ENCODE data around the gene TNS2. TPM values are rescaled to one million over a fixed set of nuclear protein-coding genes. Genes with fewer than 3 reads are reported as not detected.

TNS2 gene
- total RNA-seq, 1 donor from 2014 or later, result 91.7 TPM

DNA sequence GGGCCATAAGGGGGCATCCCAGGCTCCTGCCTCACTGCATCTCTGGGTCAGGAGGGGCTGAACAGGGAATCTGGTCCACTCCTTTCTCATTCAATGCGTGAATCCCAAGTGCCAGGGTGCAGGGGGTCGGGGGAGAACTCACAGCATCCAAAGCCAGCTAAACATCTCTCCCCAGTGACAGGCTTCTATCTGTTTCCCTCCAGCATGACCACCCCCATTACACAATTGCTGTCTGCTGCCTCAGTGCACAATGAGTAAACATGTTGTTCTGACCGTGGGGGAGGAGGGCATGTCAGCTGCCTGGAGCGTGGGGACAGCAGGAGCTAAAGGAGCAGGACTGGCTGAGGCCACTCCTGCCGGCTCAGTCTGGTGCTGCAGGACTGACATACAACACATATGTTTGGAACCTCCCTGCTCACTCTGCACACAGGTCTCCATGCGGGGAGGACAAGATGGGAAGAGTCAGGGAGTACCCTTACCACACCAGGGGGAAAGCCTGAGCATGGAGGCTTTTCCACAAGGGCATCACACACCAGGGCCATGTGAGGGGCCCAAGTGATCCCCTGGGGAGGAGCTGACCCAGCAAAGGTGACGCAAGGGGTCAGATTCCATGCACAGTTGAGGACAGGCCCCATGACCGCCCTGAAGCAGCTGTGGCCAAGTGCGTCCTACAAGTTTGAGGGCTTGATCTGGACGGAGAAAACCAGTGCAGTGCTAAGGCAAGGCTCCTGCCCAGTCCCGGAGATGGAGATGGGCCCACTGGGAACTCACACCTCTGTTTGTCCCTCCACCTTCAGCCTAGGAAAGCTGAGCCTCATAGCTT, 1.4 kb downstream of the TNS2 start:
- no peaks in the 10 kb centered on the region for H3K27me3 Mint-ChIP-seq (ENCODE audit: low read depth)
- DNase-seq (ENCODE audit: low spot score in 2 of 2, unreplicated experiment in 2 of 2), result peak in 1 of 2 experiments; percentile 2
- H3K36me3 Mint-ChIP-seq, result peaks cover 5% of the 10 kb centered on the region
- no peaks in the 10 kb centered on the region for H3K9me3 Mint-ChIP-seq
- H3K27ac Mint-ChIP-seq, result peak overlapping the region; percentile 89
- H3K4me3 Mint-ChIP-seq, result peak overlapping the region; percentile 56
- peaks cover 66% of the 10 kb centered on the region for H3K4me1 Mint-ChIP-seq
- TF ChIP-seq, protein P1, sequence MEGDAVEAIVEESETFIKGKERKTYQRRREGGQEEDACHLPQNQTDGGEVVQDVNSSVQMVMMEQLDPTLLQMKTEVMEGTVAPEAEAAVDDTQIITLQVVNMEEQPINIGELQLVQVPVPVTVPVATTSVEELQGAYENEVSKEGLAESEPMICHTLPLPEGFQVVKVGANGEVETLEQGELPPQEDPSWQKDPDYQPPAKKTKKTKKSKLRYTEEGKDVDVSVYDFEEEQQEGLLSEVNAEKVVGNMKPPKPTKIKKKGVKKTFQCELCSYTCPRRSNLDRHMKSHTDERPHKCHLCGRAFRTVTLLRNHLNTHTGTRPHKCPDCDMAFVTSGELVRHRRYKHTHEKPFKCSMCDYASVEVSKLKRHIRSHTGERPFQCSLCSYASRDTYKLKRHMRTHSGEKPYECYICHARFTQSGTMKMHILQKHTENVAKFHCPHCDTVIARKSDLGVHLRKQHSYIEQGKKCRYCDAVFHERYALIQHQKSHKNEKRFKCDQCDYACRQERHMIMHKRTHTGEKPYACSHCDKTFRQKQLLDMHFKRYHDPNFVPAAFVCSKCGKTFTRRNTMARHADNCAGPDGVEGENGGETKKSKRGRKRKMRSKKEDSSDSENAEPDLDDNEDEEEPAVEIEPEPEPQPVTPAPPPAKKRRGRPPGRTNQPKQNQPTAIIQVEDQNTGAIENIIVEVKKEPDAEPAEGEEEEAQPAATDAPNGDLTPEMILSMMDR (IDR thresholded peaks at IDR 0.05; ENCODE audit: unreplicated experiment), result no peak

DNA sequence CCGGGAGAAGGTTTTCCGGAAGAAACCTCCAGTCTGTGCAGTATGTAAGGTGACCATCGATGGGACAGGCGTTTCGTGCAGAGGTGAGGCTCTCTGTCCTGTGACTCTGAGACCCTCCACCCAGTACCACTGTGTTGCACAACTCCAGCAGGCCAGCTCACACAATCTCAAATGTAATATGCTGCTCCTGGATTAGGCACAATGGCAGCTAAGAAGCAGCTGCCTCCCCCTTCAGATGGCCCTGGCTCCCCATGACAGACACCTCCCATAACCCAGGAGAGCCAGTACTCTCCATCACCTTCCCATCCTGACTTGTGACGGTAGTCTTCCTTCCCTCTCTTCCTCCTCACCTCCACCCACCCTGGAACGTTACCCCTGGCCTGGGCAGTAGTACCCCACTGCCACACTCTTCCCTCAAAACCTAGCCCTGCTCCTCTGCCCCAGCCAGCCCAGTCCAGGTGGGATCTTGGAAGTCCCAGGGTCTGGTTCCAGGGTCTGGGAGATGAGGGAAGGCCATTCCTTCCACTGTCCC, 2.1 kb downstream of the TNS2 start:
- TF ChIP-seq, protein P1 (IDR thresholded peaks at IDR 0.05; ENCODE audit: unreplicated experiment), result no peak
- H3K4me1 Mint-ChIP-seq, result peaks cover 60% of the 10 kb centered on the region
- H3K27me3 Mint-ChIP-seq (ENCODE audit: low read depth), result no peaks in the 10 kb centered on the region
- H3K4me3 Mint-ChIP-seq, result peak overlapping the region; percentile 50
- peaks cover 5% of the 10 kb centered on the region for H3K36me3 Mint-ChIP-seq
- DNase-seq (ENCODE audit: low spot score in 2 of 2, unreplicated experiment in 2 of 2), result no peak
- H3K9me3 Mint-ChIP-seq, result no peaks in the 10 kb centered on the region
- H3K27ac Mint-ChIP-seq, result peak overlapping the region; percentile 48

DNA sequence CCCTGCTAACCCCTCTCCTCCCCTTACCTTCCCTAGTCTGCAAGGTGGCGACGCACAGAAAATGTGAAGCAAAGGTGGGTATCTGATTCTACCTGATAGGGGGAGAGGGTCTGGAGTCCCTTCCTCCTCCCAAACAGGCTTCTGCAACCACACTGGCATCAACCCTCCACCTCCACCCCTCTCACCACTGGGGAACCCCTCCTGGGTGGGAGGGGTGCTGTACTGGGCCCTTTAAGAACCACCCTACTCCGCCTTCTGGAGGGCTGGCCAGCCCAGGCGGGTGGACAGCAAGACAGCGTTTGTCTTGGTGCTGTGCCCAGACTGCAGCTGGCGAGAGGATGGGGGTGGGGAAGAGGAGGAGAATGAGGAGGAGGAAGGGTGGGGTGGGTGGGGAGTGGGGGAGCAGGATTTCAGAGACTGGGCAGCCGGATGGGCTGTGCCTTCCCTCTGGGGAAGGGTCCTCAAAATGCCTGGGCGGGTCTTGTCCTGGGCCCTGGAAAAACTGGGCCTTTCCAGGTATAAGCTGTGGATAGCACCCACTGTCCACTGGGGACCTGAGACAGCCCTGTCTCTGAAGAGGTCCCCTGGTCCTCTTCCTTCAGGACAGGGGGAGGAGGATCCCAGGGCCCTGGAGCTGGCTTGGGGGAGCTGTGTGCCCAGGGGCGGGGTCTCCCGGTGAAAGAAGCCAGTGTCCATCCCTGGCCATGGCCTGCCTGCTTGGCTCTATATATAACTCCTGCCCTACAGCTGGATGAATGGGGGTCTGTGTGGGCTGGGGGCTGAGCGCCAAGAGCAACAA, 2.8 kb downstream of the TNS2 start:
- Mint-ChIP-seq H3K4me3 (peak overlapping the region; percentile 50), H3K4me1 (peaks cover 60% of the 10 kb centered on the region), H3K27me3 (ENCODE audit: low read depth) (no peaks in the 10 kb centered on the region), H3K36me3 (peaks cover 5% of the 10 kb centered on the region), H3K27ac (peak overlapping the region; percentile 48), H3K9me3 (no peaks in the 10 kb centered on the region)
- DNase-seq (ENCODE audit: low spot score in 2 of 2, unreplicated experiment in 2 of 2), result no peak
- TF ChIP-seq, protein P1 (IDR thresholded peaks at IDR 0.05; ENCODE audit: unreplicated experiment), result no peak

- Mint-ChIP-seq H3K27me3 (ENCODE audit: low read depth) (no peaks in the 10 kb centered on the region), H3K4me1 (peaks cover 52% of the 10 kb centered on the region)
These were observed 3.6 kb downstream of the TNS2 start for GRCh38 chr12:53053218-53054111.

More at GRCh38 chr12:53053218-53054111, 3.6 kb downstream of the TNS2 start:
- Mint-ChIP-seq H3K27ac (peak overlapping the region; percentile 99), H3K9me3 (no peaks in the 10 kb centered on the region), H3K4me3 (peak overlapping the region; percentile 93), H3K36me3 (peaks cover 5% of the 10 kb centered on the region)
- TF ChIP-seq, protein P1 (IDR thresholded peaks at IDR 0.05; ENCODE audit: unreplicated experiment), result peak; percentile 74
- DNase-seq (ENCODE audit: low spot score in 2 of 2, unreplicated experiment in 2 of 2), result peak in 1 of 2 experiments; percentile 72

Measured in mesothelial cell of epicardium (in vitro differentiated cells).